PC-3 (cell line): ENCODE data around the gene ALG14. TPM values are rescaled to one million over a fixed set of nuclear protein-coding genes. Genes with fewer than 3 reads are reported as not detected.

Experiments
- ATAC-seq: fragments of 200-7000 bp; cut with Tn5 transposase; 2 replicates; pipeline ENCODE4 v1.9.1; 2020; ENCODE audit warnings: mild to moderate bottlenecking, moderate library complexity
- BruUV-seq: library from RNA; stranded (reverse); fragments of 400-500 nt; replicated peaks from 2 replicates; lab custom pipeline; 2021; lab: Mats Ljungman, UMichigan
- CTCF ChIA-PET: fragments of 300-600 bp; sonication (Branson Sonifier 250); formaldehyde crosslinking; loops from one replicate; lab custom pipeline; 2022; ENCODE audit warnings: antibody characterized with exemption; lab: Charles Lee
- POLR2A ChIA-PET: fragments of 300-600 bp; sonication (Branson Sonifier 250); formaldehyde crosslinking; loops from one replicate; lab custom pipeline; 2022; ENCODE audit warnings: antibody characterized with exemption; ENCODE audit not compliant: unreplicated experiment; lab: Charles Lee
- DNase-seq: peaks from one replicate; pipeline ENCODE4 v3.0.0-alpha.2; 2015
- H2AFZ ChIP-seq: fragments of 300-600 bp; sonication (generic); 2 replicates; pipeline ENCODE4 v1.6.0; 2016; ENCODE audit warnings: antibody characterized with exemption, low read length
- H3F3A ChIP-seq: fragments of 300-600 bp; sonication (generic); one replicate; pipeline ENCODE4 v1.6.0; 2017; ENCODE audit warnings: antibody characterized with exemption, low read length, control low read depth, mild to moderate bottlenecking; ENCODE audit not compliant: unreplicated experiment
- H3K27ac ChIP-seq: fragments of 300-600 bp; sonication (generic); 2 replicates; pipeline ENCODE4 v1.5.1; 2016; ENCODE audit warnings: mild to moderate bottlenecking, low read length
- H3K27me3 ChIP-seq: fragments of 300-600 bp; sonication (generic); 2 replicates; pipeline ENCODE4 v1.6.1; 2016; ENCODE audit warnings: low read length, mixed read lengths
- H3K36me3 ChIP-seq: fragments of 300-600 bp; sonication (generic); 2 replicates; pipeline ENCODE4 v1.6.1; 2016; ENCODE audit warnings: low read depth, mixed run types, low read length, mixed read lengths
- H3K4me1 ChIP-seq: fragments of 300-600 bp; sonication (generic); 2 replicates; pipeline ENCODE4 v1.5.1; 2016; ENCODE audit warnings: low read length; ENCODE audit not compliant: insufficient read depth
- H3K4me2 ChIP-seq: fragments of 300-600 bp; sonication (generic); 2 replicates; pipeline ENCODE4 v1.6.0; 2016; ENCODE audit warnings: low read length
- H3K4me3 ChIP-seq: fragments of 300-600 bp; sonication (generic); 2 replicates; pipeline ENCODE4 v1.5.1; 2016; ENCODE audit warnings: mild to moderate bottlenecking, low read length, mixed read lengths
- H3K79me2 ChIP-seq: fragments of 300-600 bp; sonication (generic); 2 replicates; pipeline ENCODE4 v1.6.1; 2017; ENCODE audit warnings: low read length, mixed read lengths
- H3K9ac ChIP-seq: fragments of 300-600 bp; sonication (generic); 2 replicates; pipeline ENCODE4 v1.6.0; 2016; ENCODE audit warnings: mild to moderate bottlenecking, low read length
- H3K9me2 ChIP-seq: fragments of 300-600 bp; sonication (generic); replicated peaks from 2 replicates; pipeline ENCODE4 v1.6.1; 2016; ENCODE audit warnings: mixed run types, low read length, mixed read lengths
- H3K9me3 ChIP-seq: fragments of 300-600 bp; sonication (generic); 2 replicates; pipeline ENCODE4 v1.6.1; 2016; ENCODE audit warnings: low read length, mixed read lengths
- H4K20me1 ChIP-seq: fragments of 300-600 bp; sonication (generic); 2 replicates; pipeline ENCODE4 v1.6.1; 2016; ENCODE audit warnings: low read length, mixed read lengths
- EZH2 ChIP-seq: fragments of 300-600 bp; sonication (generic); IDR thresholded peaks from one replicate; pipeline ENCODE4 v1.6.1; 2017; ENCODE audit warnings: antibody characterized with exemption, mild to moderate bottlenecking, low read length; ENCODE audit not compliant: unreplicated experiment
- EZH2phosphoT487 ChIP-seq: fragments of 300-600 bp; sonication (generic); IDR thresholded peaks from 2 replicates; pipeline ENCODE4 v1.6.1; 2018; ENCODE audit warnings: mild to moderate bottlenecking, antibody characterized with exemption, low read length, borderline replicate concordance
- intact Hi-C: fragments of 100-400 bp; cut with micrococcal nuclease; formaldehyde crosslinking; loops from 2 replicates; pipeline ENCODE4 v1.9.0; 2023
- total RNA-seq: library from RNA; depleted of rRNA; stranded (reverse); fragments of >200 nt; gene quantifications from 2 replicates; pipeline ENCODE4 v1.2.3, GENCODE V29; 2014
- TF ChIP-seq, protein P1 (sequence below): fragments of 300-600 bp; sonication (generic); conservative IDR thresholded peaks from 2 replicates; pipeline ENCODE4 v1.5.1; 2017; ENCODE audit warnings: antibody characterized with exemption, low read depth, mild to moderate bottlenecking, low read length

The ALG14 gene
- total RNA-seq, 1 experiment from 2014 or later, result 3.4 TPM

DNA sequence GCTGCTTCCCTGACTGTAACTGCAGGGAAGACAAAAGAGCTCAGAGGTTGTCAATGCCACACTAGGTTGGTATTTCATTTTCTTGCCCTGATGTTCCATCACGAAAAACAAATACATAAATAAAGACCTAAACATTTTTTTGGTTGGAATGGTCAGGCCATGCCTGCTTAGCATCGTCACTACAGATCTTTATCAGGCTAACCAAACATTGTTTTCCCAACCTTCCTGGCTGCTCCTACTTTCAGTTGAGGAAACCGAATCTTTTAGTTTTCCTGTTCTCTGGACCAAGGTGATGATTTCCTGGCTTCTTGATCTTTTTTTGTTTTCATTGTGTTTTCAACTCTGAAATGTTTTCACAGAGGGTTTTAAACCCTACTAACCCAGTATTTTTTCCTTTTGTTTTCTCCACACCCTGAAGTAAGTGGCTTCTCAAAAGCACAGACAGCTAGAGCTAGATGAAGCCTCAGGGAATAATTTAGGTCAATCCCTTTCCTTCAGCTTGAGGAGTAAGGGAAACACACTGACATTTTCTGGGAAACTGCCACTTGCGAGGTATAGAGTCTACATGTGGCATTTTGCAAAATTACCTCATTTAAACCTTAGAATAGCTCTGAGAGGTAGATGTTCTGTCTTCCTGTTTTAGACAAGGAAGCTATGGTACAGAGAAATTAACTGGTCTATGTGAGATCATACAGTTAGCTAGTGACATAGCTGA lies 78.7 kb downstream of the ALG14 start:
- intact Hi-C loops, result no loop called here
- H3K4me1 ChIP-seq, result peaks cover 22% of the 10 kb centered on the region
- CTCF ChIA-PET, result interaction anchor here (0.6 kb wide), 1 partner anchor 476 kb away, joined by 3 read pairs; no protein-coding TSS in a partner anchor
- no peak overlapping the region; the same call in 1 of the 2 replicates for H2AFZ ChIP-seq
- H4K20me1 ChIP-seq, result no peaks in the 10 kb centered on the region
- H3F3A ChIP-seq, result peaks cover 3% of the 10 kb centered on the region
- no peaks in the 10 kb centered on the region for H3K36me3 ChIP-seq
- no peak overlapping the region; the same call in 1 of the 2 replicates for H3K4me3 ChIP-seq
- no TSS peak for BruUV-seq
- H3K9ac ChIP-seq, result peak overlapping the region; percentile 31
- H3K9me2 ChIP-seq, result no peaks in the 10 kb centered on the region
- H3K27ac ChIP-seq, result peak overlapping the region; percentile 84
- no peaks in the 10 kb centered on the region for H3K9me3 ChIP-seq
- TF ChIP-seq EZH2phosphoT487, result no peak
- peak; percentile 84 for DNase-seq
- POLR2A ChIA-PET, result interaction anchor here (0.7 kb wide), 1 partner anchor 123 kb away, joined by 3 read pairs; the partner anchor contains the start of gene TLCD4
- H3K79me2 ChIP-seq, result no peaks in the 10 kb centered on the region
- peak; percentile 77 for ATAC-seq
- H3K4me2 ChIP-seq, result peak overlapping the region; percentile 60
- H3K27me3 ChIP-seq, result no peaks in the 10 kb centered on the region

DNA sequence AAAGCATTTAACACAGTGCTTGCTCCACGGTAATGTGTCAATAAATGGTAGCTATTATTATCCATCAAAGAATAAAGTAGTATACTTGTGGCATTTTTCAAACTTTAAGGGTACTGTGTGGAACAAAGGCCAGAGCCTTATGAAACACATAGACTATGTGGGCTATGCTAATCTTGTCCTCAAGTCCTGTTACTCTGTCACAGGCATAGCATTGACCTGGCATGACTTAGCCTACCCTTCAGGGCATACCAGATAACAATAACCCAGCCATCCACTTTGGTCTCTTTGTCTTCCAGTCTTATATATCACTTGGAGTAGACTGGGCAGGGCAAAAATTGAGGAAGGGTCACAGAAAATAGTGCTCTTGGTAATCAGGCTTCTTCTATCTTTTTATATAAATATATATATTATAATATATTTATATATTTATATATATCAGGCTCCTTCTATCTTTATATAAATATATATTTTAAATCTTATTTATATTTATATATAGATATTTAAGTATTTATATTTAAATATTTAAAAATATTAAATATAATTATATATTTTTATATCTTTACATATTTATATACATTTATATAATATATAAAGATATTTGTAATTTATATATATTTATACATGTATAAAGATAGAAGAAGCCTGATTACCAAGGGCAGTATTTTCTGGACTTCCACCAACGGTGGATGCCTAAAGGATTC lies 79.7 kb downstream of the ALG14 start:
- Histone ChIP-seq H3K4me3 (no peak overlapping the region), H3K27ac (peak overlapping the region; percentile 84; the same call in 1 of the 2 replicates), H3K9me3 (no peaks in the 10 kb centered on the region), H2AFZ (no peak overlapping the region), H3K36me3 (no peaks in the 10 kb centered on the region), H3F3A (peaks cover 3% of the 10 kb centered on the region), H3K9ac (no peak overlapping the region), H3K79me2 (no peaks in the 10 kb centered on the region), H4K20me1 (no peaks in the 10 kb centered on the region), H3K27me3 (no peaks in the 10 kb centered on the region), H3K4me1 (peaks cover 22% of the 10 kb centered on the region), H3K9me2 (no peaks in the 10 kb centered on the region), H3K4me2 (no peak overlapping the region)
- ATAC-seq (no peak), DNase-seq (no peak)
- BruUV-seq, result no TSS peak
- CTCF ChIA-PET, result no interaction called here
- intact Hi-C loops, result no loop called here
- TF ChIP-seq, protein P1, sequence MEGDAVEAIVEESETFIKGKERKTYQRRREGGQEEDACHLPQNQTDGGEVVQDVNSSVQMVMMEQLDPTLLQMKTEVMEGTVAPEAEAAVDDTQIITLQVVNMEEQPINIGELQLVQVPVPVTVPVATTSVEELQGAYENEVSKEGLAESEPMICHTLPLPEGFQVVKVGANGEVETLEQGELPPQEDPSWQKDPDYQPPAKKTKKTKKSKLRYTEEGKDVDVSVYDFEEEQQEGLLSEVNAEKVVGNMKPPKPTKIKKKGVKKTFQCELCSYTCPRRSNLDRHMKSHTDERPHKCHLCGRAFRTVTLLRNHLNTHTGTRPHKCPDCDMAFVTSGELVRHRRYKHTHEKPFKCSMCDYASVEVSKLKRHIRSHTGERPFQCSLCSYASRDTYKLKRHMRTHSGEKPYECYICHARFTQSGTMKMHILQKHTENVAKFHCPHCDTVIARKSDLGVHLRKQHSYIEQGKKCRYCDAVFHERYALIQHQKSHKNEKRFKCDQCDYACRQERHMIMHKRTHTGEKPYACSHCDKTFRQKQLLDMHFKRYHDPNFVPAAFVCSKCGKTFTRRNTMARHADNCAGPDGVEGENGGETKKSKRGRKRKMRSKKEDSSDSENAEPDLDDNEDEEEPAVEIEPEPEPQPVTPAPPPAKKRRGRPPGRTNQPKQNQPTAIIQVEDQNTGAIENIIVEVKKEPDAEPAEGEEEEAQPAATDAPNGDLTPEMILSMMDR, result no peak
- TF ChIP-seq EZH2phosphoT487, result no peak
- no peak for TF ChIP-seq EZH2
- POLR2A ChIA-PET, result no interaction called here

DNA sequence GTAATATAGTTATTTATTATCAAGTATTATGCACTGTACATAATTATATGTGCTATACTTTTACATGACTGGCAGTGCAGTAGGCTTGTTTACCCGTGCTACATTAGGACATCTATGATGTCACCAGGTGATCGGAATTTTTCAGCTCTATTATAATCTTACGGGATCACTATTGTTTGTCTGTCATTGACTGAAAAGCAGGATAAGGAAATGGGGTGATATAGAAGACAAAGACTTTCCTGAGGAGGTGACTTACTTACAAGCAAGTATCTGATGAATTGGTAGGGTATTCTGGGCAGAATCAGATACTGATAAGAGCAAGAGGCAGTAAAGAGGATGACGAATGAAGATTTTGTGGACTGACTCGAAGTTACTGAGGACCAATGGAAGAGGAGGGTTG lies 80.6 kb downstream of the ALG14 start:
- ChIA-PET POLR2A (no interaction called here), CTCF (no interaction called here)
- Histone ChIP-seq H3K36me3 (no peaks in the 10 kb centered on the region), H3K9me3 (no peaks in the 10 kb centered on the region), H3K4me2 (no peak overlapping the region), H3K9ac (no peak overlapping the region), H4K20me1 (no peaks in the 10 kb centered on the region), H3K79me2 (no peaks in the 10 kb centered on the region), H3F3A (peaks cover 3% of the 10 kb centered on the region), H3K9me2 (no peaks in the 10 kb centered on the region), H3K27ac (no peak overlapping the region), H3K4me3 (no peak overlapping the region), H2AFZ (no peak overlapping the region), H3K27me3 (no peaks in the 10 kb centered on the region), H3K4me1 (peaks cover 24% of the 10 kb centered on the region)
- BruUV-seq, result no TSS peak
- intact Hi-C loops, result no loop called here
- DNase-seq (no peak), ATAC-seq (no peak)
- TF ChIP-seq, protein P1, result no peak
- no peak for TF ChIP-seq EZH2
- no peak for TF ChIP-seq EZH2phosphoT487
